PC-3 (cell line): ENCODE results near the gene PPY. TPM values are rescaled to one million over a fixed set of nuclear protein-coding genes. Genes with fewer than 3 reads are reported as not detected.
A peak's percentile ranks its signal among the peaks of the same experiment; 100 is the strongest.

Experiments
- ATAC-seq: fragments of 200-7000 bp; cut with Tn5 transposase; 2 replicates; pipeline ENCODE4 v1.9.1; 2020; ENCODE audit warnings: mild to moderate bottlenecking, moderate library complexity
- BruUV-seq: library from RNA; stranded (reverse); fragments of 400-500 nt; replicated peaks from 2 replicates; lab custom pipeline; 2021; lab: Mats Ljungman, UMichigan
- CTCF ChIA-PET: fragments of 300-600 bp; sonication (Branson Sonifier 250); formaldehyde crosslinking; loops from one replicate; lab custom pipeline; 2022; ENCODE audit warnings: antibody characterized with exemption; lab: Charles Lee
- POLR2A ChIA-PET: fragments of 300-600 bp; sonication (Branson Sonifier 250); formaldehyde crosslinking; loops from one replicate; lab custom pipeline; 2022; ENCODE audit warnings: antibody characterized with exemption; ENCODE audit not compliant: unreplicated experiment; lab: Charles Lee
- DNase-seq: peaks from one replicate; pipeline ENCODE4 v3.0.0-alpha.2; 2015
- H2AFZ ChIP-seq: fragments of 300-600 bp; sonication (generic); 2 replicates; pipeline ENCODE4 v1.6.0; 2016; ENCODE audit warnings: antibody characterized with exemption, low read length
- H3F3A ChIP-seq: fragments of 300-600 bp; sonication (generic); one replicate; pipeline ENCODE4 v1.6.0; 2017; ENCODE audit warnings: antibody characterized with exemption, low read length, control low read depth, mild to moderate bottlenecking; ENCODE audit not compliant: unreplicated experiment
- H3K27ac ChIP-seq: fragments of 300-600 bp; sonication (generic); 2 replicates; pipeline ENCODE4 v1.5.1; 2016; ENCODE audit warnings: mild to moderate bottlenecking, low read length
- H3K27me3 ChIP-seq: fragments of 300-600 bp; sonication (generic); 2 replicates; pipeline ENCODE4 v1.6.1; 2016; ENCODE audit warnings: low read length, mixed read lengths
- H3K36me3 ChIP-seq: fragments of 300-600 bp; sonication (generic); 2 replicates; pipeline ENCODE4 v1.6.1; 2016; ENCODE audit warnings: low read depth, mixed run types, low read length, mixed read lengths
- H3K4me1 ChIP-seq: fragments of 300-600 bp; sonication (generic); 2 replicates; pipeline ENCODE4 v1.5.1; 2016; ENCODE audit warnings: low read length; ENCODE audit not compliant: insufficient read depth
- H3K4me2 ChIP-seq: fragments of 300-600 bp; sonication (generic); 2 replicates; pipeline ENCODE4 v1.6.0; 2016; ENCODE audit warnings: low read length
- H3K4me3 ChIP-seq: fragments of 300-600 bp; sonication (generic); 2 replicates; pipeline ENCODE4 v1.5.1; 2016; ENCODE audit warnings: mild to moderate bottlenecking, low read length, mixed read lengths
- H3K79me2 ChIP-seq: fragments of 300-600 bp; sonication (generic); 2 replicates; pipeline ENCODE4 v1.6.1; 2017; ENCODE audit warnings: low read length, mixed read lengths
- H3K9ac ChIP-seq: fragments of 300-600 bp; sonication (generic); 2 replicates; pipeline ENCODE4 v1.6.0; 2016; ENCODE audit warnings: mild to moderate bottlenecking, low read length
- H3K9me2 ChIP-seq: fragments of 300-600 bp; sonication (generic); replicated peaks from 2 replicates; pipeline ENCODE4 v1.6.1; 2016; ENCODE audit warnings: mixed run types, low read length, mixed read lengths
- H3K9me3 ChIP-seq: fragments of 300-600 bp; sonication (generic); 2 replicates; pipeline ENCODE4 v1.6.1; 2016; ENCODE audit warnings: low read length, mixed read lengths
- H4K20me1 ChIP-seq: fragments of 300-600 bp; sonication (generic); 2 replicates; pipeline ENCODE4 v1.6.1; 2016; ENCODE audit warnings: low read length, mixed read lengths
- CTCF ChIP-seq: fragments of 300-600 bp; sonication (generic); conservative IDR thresholded peaks from 2 replicates; pipeline ENCODE4 v1.5.1; 2017; ENCODE audit warnings: antibody characterized with exemption, low read depth, mild to moderate bottlenecking, low read length
- EZH2 ChIP-seq: fragments of 300-600 bp; sonication (generic); IDR thresholded peaks from one replicate; pipeline ENCODE4 v1.6.1; 2017; ENCODE audit warnings: antibody characterized with exemption, mild to moderate bottlenecking, low read length; ENCODE audit not compliant: unreplicated experiment
- EZH2phosphoT487 ChIP-seq: fragments of 300-600 bp; sonication (generic); IDR thresholded peaks from 2 replicates; pipeline ENCODE4 v1.6.1; 2018; ENCODE audit warnings: mild to moderate bottlenecking, antibody characterized with exemption, low read length, borderline replicate concordance
- intact Hi-C: fragments of 100-400 bp; cut with micrococcal nuclease; formaldehyde crosslinking; loops from 2 replicates; pipeline ENCODE4 v1.9.0; 2023
- total RNA-seq: library from RNA; depleted of rRNA; stranded (reverse); fragments of >200 nt; gene quantifications from 2 replicates; pipeline ENCODE4 v1.2.3, GENCODE V29; 2014

PPY gene
- total RNA-seq, 1 experiment from 2014 or later, result not detected

- Histone ChIP-seq H3K27me3 (peaks cover 7% of the 10 kb centered on the region; the same call in 1 of the 2 replicates), H3K9me3 (no peaks in the 10 kb centered on the region), H3K27ac (no peak overlapping the region), H3K4me1 (peaks cover 11% of the 10 kb centered on the region), H3K9ac (no peak overlapping the region), H3K9me2 (no peaks in the 10 kb centered on the region), H2AFZ (peak overlapping the region; percentile 77), H3F3A (no peaks in the 10 kb centered on the region), H3K36me3 (no peaks in the 10 kb centered on the region), H3K4me2 (peak overlapping the region; percentile 92), H3K4me3 (peak overlapping the region; percentile 66), H4K20me1 (no peaks in the 10 kb centered on the region), H3K79me2 (no peaks in the 10 kb centered on the region)
- ATAC-seq (peak; percentile 60), DNase-seq (peak; percentile 36)
- BruUV-seq, result no TSS peak
- POLR2A ChIA-PET, result no interaction called here
- CTCF ChIA-PET, result no interaction called here
- no peak for TF ChIP-seq CTCF
- intact Hi-C loops, result no loop called here
These were observed 15.0 kb downstream of the PPY start for GRCh38 chr17:43927060-43927864.

GRCh38 chr17:43924558-43924957, 17.7 kb downstream of the PPY start:
- POLR2A ChIA-PET, result no interaction called here
- Histone ChIP-seq H3K4me1 (peaks cover 11% of the 10 kb centered on the region), H3K4me3 (no peak overlapping the region), H3F3A (no peaks in the 10 kb centered on the region), H3K9me3 (no peaks in the 10 kb centered on the region), H3K27me3 (peaks cover 7% of the 10 kb centered on the region; the same call in 1 of the 2 replicates), H3K4me2 (no peak overlapping the region), H4K20me1 (no peaks in the 10 kb centered on the region), H3K9ac (no peak overlapping the region), H3K36me3 (no peaks in the 10 kb centered on the region), H3K9me2 (no peaks in the 10 kb centered on the region), H3K27ac (no peak overlapping the region), H2AFZ (no peak overlapping the region), H3K79me2 (no peaks in the 10 kb centered on the region)
- BruUV-seq, result no TSS peak
- no peak for DNase-seq
- ATAC-seq, result no peak
- intact Hi-C loops, result no loop called here
- CTCF ChIA-PET, result no interaction called here
- no peak for TF ChIP-seq EZH2phosphoT487
- no peak for TF ChIP-seq EZH2
- TF ChIP-seq CTCF, result no peak

GRCh38 chr17:43920500-43921095, 21.7 kb downstream of the PPY start:
- no peaks in the 10 kb centered on the region for H3K4me1 ChIP-seq
- H3K4me2 ChIP-seq, result no peak overlapping the region
- TF ChIP-seq EZH2phosphoT487 (no peak), CTCF (no peak), EZH2 (no peak)
- DNase-seq (no peak), ATAC-seq (no peak)
- no peaks in the 10 kb centered on the region for H3K9me2 ChIP-seq
- no TSS peak for BruUV-seq
- H3F3A ChIP-seq, result no peaks in the 10 kb centered on the region
- no peaks in the 10 kb centered on the region for H3K79me2 ChIP-seq
- ChIA-PET POLR2A (no interaction called here), CTCF (no interaction called here)
- H4K20me1 ChIP-seq, result no peaks in the 10 kb centered on the region
- no peaks in the 10 kb centered on the region for H3K36me3 ChIP-seq
- no peak overlapping the region for H3K9ac ChIP-seq
- intact Hi-C loops, result no loop called here
- H2AFZ ChIP-seq, result no peak overlapping the region
- H3K4me3 ChIP-seq, result no peak overlapping the region
- no peak overlapping the region for H3K27ac ChIP-seq
- H3K9me3 ChIP-seq, result no peaks in the 10 kb centered on the region
- 0 out of 2 replicates have a peak, but pooled peaks cover under 1% of the 10 kb centered on the region for H3K27me3 ChIP-seq
